IPS-18c (cell line): ENCODE data around the gene SLC26A8.
"Not testable (repeated sequence)": the region's sequence is repeated elsewhere in the genome, so short reads cannot be mapped to it uniquely, and the experiment has no call there.

Experiments used
- H3K4me3 ChIP-seq: 2 replicates; pipeline ENCODE4 v1.7.0; 2013; ENCODE audit warnings: low read depth, mild to moderate bottlenecking, low read length, moderate library complexity; ENCODE audit not compliant: insufficient read depth
- H3K9me3 ChIP-seq: one replicate; pipeline ENCODE4 v1.6.1; 2013; ENCODE audit warnings: mild to moderate bottlenecking, low read length, moderate library complexity; ENCODE audit not compliant: control insufficient read depth, insufficient read depth

The SLC26A8 gene

DNA sequence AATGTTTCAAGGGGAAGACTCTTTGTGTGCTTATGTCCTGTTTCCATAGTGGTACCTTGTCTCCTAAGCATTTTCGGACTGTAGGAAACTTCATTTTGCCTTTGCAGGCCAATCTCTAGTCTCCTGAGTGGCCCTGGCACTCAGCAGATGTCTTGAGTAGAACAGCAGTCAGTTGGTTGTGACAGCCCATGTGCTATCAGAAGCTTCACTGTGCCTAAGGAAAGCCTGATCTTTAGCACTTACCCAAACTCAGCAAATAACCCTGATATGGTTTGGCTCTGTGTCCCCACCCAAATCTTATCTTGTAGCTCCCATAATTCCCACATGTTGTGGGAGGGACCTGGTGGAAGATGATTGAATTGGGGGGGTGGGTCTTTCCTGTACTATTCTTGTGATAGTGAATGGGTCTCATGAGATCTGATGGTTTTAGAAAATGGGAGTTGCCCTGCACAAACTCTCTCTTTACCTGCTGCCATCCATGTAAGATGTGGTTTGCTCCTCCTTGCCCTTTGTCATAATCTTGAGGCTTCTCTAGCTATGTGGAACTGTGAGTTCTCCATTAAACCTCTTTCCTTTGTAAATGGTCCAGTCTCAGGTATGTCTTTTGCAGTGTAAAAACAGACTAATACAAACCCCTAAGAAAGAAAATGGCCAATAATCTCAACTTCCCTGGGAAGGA lies 87.6 kb downstream of the SLC26A8 start:
- no peak overlapping the region for H3K4me3 ChIP-seq
- peaks cover 2% of the 10 kb centered on the region for H3K9me3 ChIP-seq

DNA sequence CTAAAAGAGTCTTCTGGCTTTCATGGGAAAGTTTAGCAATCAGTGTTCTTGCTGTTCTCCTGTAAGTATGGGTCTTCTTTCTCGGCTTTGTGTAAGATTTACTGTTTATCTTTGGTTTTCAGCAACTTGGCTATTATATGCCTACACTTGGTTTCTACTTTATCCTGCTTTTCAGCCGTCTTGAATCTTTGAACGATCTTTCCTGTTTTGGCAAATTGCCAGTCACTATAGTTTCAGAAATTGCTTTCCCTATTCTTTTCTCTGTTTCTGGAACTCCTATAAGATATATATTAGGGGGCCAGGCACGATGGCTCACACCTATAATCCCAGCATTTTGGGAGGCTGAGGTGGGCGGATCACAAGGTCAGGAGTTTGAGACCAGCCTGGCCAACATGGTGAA lies 89.0 kb downstream of the SLC26A8 start:
- Histone ChIP-seq H3K9me3 (peaks cover 2% of the 10 kb centered on the region), H3K4me3 (no peak overlapping the region)

- Histone ChIP-seq H3K4me3 (no peak overlapping the region), H3K9me3 (no peaks in the 10 kb centered on the region)
These were observed 90.6 kb downstream of the SLC26A8 start for GRCh38 chr6:35933844-35934243.

DNA sequence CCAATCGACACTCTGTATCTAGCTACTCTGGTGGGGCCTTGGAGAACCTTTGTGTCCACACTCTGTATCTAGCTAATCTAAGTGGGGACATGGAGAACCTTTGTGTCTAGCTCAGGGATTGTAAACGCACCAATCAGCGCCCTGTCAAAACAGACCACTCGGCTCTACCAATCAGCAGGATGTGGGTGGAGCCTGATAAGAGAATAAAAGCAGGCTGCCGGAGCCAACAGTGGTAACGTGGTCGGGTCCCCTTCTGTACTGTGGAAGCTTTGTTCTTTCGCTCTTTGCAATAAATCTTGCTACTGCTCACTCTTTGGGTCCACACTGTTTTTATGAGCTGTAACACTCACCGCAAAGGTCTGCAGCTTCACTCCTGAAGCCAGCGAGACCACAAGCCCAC lies 92.6 kb downstream of the SLC26A8 start:
- H3K9me3 ChIP-seq, H3K4me3 ChIP-seq: not testable (repeated sequence)

DNA sequence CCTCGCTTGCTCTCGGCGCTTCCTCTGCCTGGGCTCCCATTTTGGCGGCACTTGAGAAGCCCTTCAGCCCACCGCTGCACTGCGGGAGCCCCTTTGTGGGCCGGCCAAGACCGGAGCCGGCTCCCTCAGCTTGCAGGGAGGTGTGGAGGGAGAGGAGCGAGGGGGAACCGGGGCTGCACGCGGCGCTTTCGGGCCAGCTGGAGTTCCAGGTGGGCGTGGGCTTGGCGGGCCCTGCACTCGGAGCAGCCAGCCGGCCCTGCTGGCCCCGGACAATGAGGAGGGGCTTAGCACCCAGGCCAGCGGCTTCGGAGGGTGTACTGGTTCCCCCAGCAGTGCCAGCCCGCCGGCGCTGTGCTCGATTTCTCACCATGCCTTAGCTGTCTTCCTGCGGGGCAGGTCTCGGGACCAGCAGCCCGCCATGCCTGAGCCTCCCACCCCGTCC lies 93.3 kb downstream of the SLC26A8 start:
- Histone ChIP-seq H3K9me3 (no peaks in the 10 kb centered on the region), H3K4me3 (peak overlapping the region; percentile 49)

DNA sequence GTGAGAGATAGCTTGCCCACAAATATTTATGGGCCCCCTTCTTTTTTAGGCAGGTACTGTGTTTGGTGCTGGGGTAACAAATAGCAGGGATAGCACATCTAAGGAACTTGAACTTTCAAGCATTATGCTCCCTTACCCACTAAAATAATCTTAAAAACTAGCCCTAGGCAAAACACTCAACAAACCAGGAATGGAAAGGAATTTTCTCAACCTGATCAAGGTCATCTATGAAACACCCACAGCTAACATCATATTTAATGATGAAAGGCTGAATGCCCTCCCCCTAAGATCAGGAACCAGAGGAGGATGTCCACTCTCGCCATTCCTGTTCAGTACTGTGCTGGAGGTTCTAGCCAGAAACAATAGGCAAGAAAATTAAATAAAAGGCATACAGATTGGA lies 94.8 kb downstream of the SLC26A8 start:
- H3K9me3 ChIP-seq: no peaks in the 10 kb centered on the region
- no peak overlapping the region for H3K4me3 ChIP-seq

DNA sequence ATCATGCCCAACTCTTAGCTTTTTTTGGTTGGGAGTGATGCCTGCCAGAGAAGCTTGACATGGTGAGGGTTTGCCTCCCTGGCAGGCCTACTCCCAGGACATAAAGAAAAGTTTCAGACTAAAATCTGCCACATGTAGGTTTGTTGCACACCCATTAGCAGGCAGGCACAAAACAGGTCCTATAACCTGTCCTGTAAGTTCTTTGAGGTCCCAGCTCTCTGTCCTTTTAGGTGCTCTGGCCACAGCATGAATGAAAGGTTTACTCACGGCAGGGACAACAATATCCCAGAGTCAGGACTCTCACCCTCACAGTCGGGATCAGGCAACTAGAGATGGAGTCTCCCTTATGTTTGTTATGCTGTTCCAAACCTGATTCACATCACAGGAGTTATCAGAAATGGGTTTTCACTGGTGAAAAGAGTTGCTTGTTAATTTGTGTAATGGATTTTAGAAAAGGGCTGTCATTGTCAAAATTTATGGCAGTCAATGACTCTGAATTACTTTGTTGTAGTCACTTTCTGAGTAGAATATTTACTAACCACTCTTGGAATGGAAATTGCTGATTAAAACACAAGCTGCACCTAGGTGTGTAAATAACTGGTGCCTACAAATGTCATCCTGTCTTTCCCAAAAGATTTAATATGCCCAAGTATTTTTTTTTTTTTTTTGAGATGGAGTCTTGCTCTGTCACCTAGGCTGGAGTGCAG lies 97.8 kb downstream of the SLC26A8 start:
- Histone ChIP-seq H3K4me3 (no peak overlapping the region), H3K9me3 (no peaks in the 10 kb centered on the region)

DNA sequence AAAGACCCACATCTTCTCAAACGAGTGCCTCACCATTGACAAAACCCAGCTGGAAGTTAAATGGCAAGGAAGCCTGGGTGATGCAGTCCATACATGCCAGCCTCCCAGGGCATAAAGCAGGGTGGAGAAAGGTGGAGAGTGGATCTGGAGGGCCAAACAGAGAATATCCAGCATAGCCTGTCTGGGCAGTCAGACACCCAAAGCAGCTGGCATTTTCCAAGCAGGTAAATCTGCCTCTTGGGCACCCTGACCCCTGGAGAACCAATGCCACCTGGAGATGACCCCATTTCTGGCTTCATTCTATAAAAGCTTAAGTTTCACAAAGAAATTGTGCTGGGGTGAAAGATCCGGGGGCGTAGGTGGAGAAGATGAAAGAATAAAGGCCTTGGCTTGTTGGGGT lies 98.5 kb downstream of the SLC26A8 start:
- no peaks in the 10 kb centered on the region for H3K9me3 ChIP-seq
- no peak overlapping the region for H3K4me3 ChIP-seq

DNA sequence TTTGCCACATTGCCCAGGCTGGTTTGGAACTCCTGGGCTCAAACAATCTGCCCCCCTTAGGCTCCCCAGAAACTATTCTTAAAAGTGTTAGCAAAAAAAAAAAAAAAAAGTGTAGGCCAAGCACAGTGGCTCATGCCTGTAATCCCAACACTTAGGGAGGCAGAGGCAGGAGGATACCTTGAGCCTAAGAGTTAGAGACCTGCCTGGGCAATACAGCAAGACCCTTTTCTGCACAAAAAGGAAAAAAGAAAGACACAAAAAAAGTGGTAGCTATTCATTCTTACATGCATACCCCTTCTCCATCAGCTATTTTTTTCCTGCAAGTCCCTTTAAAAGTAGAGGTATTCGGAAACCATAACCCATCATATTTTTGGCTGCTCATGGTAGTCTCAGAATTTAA lies 100.3 kb downstream of the SLC26A8 start:
- Histone ChIP-seq H3K9me3 (no peaks in the 10 kb centered on the region), H3K4me3 (no peak overlapping the region)

GRCh38 chr6:35922139-35922554 lies 102.3 kb downstream of the SLC26A8 start:
- Histone ChIP-seq H3K9me3 (no peaks in the 10 kb centered on the region), H3K4me3 (no peak overlapping the region)

DNA sequence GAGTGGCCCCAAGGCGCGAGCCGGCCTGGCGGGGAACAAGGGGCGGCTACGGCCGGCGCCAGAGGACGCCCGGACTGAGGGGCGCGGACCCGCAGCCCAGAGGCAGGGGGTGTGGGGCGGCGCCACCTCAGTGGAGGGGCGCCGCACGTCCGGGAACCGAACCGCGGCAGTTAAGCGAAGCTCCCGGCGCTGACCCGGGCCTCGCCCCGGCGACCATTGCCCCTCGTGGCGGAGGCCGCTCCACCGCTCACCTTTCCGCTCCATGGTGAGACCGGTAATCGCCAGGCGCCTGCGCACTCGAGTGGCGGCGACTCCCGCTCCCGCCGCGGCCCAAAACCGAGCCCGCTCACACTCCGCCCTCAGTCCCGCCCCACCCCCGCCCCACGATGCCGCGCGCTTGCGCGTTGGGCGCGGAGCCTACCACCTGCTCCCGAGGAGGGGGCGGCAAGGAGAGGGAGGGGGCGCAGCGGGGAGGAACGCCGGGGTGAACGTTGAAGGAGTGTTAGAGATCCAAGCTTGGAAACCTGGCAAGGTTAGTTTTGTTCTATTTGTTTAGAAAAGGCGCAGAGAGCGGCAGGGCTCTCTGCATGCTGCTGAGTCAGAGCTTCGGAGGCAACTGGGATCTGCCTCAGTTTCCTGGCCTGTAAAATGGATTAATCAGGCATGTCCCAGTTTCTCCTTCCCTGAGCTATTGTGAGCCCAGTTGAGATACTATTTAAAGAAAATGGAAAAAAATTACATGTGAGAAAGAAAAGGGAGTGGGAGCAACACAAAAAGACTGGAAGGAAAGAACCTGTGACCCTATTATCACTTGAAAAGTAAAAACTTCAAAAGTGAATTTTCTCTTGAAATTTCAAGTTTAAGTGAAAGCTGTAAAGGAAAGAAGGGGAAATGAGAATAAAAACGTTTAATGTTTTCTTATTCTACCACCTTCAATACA lies 103.4 kb downstream of the SLC26A8 start, which contains the start of gene SRPK1:
Gene SRPK1 (minus strand): TSS at position 306 of the 940 bp plus-strand sequence. CDS start 42 bp downstream, at position 264.
- peak within 1 kb of the TSS; percentile 66 for H3K4me3 ChIP-seq
- H3K9me3 ChIP-seq: no peaks in the 10 kb centered on the region

GRCh38 chr6:35919827-35920751 lies 104.4 kb downstream of the SLC26A8 start:
- H3K9me3 ChIP-seq: no peaks in the 10 kb centered on the region
- H3K4me3 ChIP-seq: peak overlapping the region; percentile 66

- H3K9me3 ChIP-seq: no peaks in the 10 kb centered on the region
- peak overlapping the region; percentile 66 for H3K4me3 ChIP-seq
These were observed 105.2 kb downstream of the SLC26A8 start for GRCh38 chr6:35919085-35919826.

GRCh38 chr6:35916893-35917292 lies 107.5 kb downstream of the SLC26A8 start:
- H3K9me3 ChIP-seq, H3K4me3 ChIP-seq: not testable (repeated sequence)

- no peak overlapping the region for H3K4me3 ChIP-seq
- peaks cover 1% of the 10 kb centered on the region for H3K9me3 ChIP-seq
These were observed 108.4 kb downstream of the SLC26A8 start for GRCh38 chr6:35916056-35916455.

DNA sequence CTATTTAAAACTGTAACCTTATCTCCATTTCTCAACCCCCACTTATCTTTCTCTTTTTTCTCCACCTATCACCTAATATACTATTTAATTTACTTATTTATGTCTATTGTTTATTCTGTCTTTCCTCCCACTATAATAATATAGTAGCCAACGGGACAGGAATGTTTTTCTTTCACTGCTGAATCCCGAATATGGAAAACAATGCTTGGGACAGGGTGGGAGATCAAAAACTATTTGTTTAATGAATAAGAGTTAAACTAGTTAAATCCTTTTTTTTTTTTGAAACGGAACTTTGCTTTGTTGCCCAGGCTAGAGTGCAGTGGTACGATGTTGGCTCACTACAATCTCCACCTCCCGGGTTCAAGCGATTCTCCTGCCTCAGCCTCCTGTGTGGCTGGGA lies 109.9 kb downstream of the SLC26A8 start:
- Histone ChIP-seq H3K9me3 (peaks cover 8% of the 10 kb centered on the region), H3K4me3 (no peak overlapping the region)
